ENCODE measurements around the gene DOCK4.

DOCK4 gene

GRCh38 chr7:111886233-111886632, 320.0 kb downstream of the DOCK4 start:
- TF ChIP-seq TCF12 (IDR thresholded peaks at IDR 0.05; ENCODE audit: low read depth) = no peak
- TF ChIP-seq EGR1 (IDR thresholded peaks at IDR 0.05) = no peak
- TF ChIP-seq USF1 (IDR thresholded peaks at IDR 0.05) = no peak
- no peak for TF ChIP-seq ZBTB7A (IDR thresholded peaks at IDR 0.05; ENCODE audit: low read depth)
- no peak for TF ChIP-seq EP300 (IDR thresholded peaks at IDR 0.05; ENCODE audit: borderline replicate concordance)
- TF ChIP-seq YY1 (IDR thresholded peaks at IDR 0.05; ENCODE audit: low read depth) = no peak

DNA sequence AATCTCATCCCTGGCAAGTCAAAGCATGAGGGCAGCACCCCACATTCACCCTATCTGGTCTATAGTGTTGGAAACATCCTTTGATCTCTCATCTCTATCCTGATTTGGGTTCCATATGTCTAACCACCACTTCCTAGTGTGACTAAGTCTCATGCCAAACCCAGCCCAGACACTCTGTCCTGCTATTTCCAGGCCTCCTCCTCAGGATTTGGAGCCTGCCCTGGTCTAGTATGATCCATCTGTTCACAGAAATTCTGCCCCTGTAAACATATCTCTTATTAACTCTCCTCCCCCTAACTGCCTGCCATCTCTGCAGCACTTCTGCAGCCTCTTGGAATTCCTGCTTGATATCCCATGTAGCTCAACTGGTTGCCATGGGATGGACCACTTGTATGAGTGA, 323.0 kb downstream of the DOCK4 start:
- TF ChIP-seq EP300 (IDR thresholded peaks at IDR 0.05; ENCODE audit: borderline replicate concordance) (no peak), MAX (IDR thresholded peaks at IDR 0.05) (no peak), ZBTB7A (IDR thresholded peaks at IDR 0.05; ENCODE audit: low read depth) (no peak), TEAD4 (IDR thresholded peaks at IDR 0.05) (no peak), FOXM1 (IDR thresholded peaks at IDR 0.05; ENCODE audit: borderline replicate concordance, low read depth) (no peak), TAF1 (IDR thresholded peaks at IDR 0.05; ENCODE audit: low read depth) (no peak), TCF12 (IDR thresholded peaks at IDR 0.05; ENCODE audit: low read depth) (no peak), USF1 (IDR thresholded peaks at IDR 0.05) (no peak), RAD21 (IDR thresholded peaks at IDR 0.05; ENCODE audit: low read depth) (no peak), YY1 (IDR thresholded peaks at IDR 0.05; ENCODE audit: low read depth) (no peak), EGR1 (IDR thresholded peaks at IDR 0.05) (no peak), NFIC (IDR thresholded peaks at IDR 0.05) (no peak), CEBPB (IDR thresholded peaks at IDR 0.05) (no peak), CREB1 (IDR thresholded peaks at IDR 0.05; ENCODE audit: low read depth) (no peak)
- TF ChIP-seq, protein P1, sequence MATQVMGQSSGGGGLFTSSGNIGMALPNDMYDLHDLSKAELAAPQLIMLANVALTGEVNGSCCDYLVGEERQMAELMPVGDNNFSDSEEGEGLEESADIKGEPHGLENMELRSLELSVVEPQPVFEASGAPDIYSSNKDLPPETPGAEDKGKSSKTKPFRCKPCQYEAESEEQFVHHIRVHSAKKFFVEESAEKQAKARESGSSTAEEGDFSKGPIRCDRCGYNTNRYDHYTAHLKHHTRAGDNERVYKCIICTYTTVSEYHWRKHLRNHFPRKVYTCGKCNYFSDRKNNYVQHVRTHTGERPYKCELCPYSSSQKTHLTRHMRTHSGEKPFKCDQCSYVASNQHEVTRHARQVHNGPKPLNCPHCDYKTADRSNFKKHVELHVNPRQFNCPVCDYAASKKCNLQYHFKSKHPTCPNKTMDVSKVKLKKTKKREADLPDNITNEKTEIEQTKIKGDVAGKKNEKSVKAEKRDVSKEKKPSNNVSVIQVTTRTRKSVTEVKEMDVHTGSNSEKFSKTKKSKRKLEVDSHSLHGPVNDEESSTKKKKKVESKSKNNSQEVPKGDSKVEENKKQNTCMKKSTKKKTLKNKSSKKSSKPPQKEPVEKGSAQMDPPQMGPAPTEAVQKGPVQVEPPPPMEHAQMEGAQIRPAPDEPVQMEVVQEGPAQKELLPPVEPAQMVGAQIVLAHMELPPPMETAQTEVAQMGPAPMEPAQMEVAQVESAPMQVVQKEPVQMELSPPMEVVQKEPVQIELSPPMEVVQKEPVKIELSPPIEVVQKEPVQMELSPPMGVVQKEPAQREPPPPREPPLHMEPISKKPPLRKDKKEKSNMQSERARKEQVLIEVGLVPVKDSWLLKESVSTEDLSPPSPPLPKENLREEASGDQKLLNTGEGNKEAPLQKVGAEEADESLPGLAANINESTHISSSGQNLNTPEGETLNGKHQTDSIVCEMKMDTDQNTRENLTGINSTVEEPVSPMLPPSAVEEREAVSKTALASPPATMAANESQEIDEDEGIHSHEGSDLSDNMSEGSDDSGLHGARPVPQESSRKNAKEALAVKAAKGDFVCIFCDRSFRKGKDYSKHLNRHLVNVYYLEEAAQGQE (IDR thresholded peaks at IDR 0.05; ENCODE audit: low read depth) = no peak

- TF ChIP-seq MAX (IDR thresholded peaks at IDR 0.05) (no peak), TEAD4 (IDR thresholded peaks at IDR 0.05) (no peak), TCF12 (IDR thresholded peaks at IDR 0.05; ENCODE audit: low read depth) (no peak), RAD21 (IDR thresholded peaks at IDR 0.05; ENCODE audit: low read depth) (no peak), ZBTB7A (IDR thresholded peaks at IDR 0.05; ENCODE audit: low read depth) (no peak), CEBPB (IDR thresholded peaks at IDR 0.05) (no peak), YY1 (IDR thresholded peaks at IDR 0.05; ENCODE audit: low read depth) (no peak), EGR1 (IDR thresholded peaks at IDR 0.05) (no peak), CREB1 (IDR thresholded peaks at IDR 0.05; ENCODE audit: low read depth) (no peak), FOXM1 (IDR thresholded peaks at IDR 0.05; ENCODE audit: borderline replicate concordance, low read depth) (no peak), TAF1 (IDR thresholded peaks at IDR 0.05; ENCODE audit: low read depth) (no peak), EP300 (IDR thresholded peaks at IDR 0.05; ENCODE audit: borderline replicate concordance) (no peak), NFIC (IDR thresholded peaks at IDR 0.05) (no peak), USF1 (IDR thresholded peaks at IDR 0.05) (no peak)
- TF ChIP-seq, protein P1 (IDR thresholded peaks at IDR 0.05; ENCODE audit: low read depth) = no peak
Observed at GRCh38 chr7:111878785-111879184, 327.4 kb downstream of the DOCK4 start.

- TF ChIP-seq TEAD4 (IDR thresholded peaks at IDR 0.05) = no peak
- TF ChIP-seq USF1 (IDR thresholded peaks at IDR 0.05) = no peak
- no peak for TF ChIP-seq YY1 (IDR thresholded peaks at IDR 0.05; ENCODE audit: low read depth)
- TF ChIP-seq TAF1 (IDR thresholded peaks at IDR 0.05; ENCODE audit: low read depth) = no peak
- no peak for TF ChIP-seq CREB1 (IDR thresholded peaks at IDR 0.05; ENCODE audit: low read depth)
- no peak for TF ChIP-seq ZBTB7A (IDR thresholded peaks at IDR 0.05; ENCODE audit: low read depth)
- TF ChIP-seq TCF12 (IDR thresholded peaks at IDR 0.05; ENCODE audit: low read depth) = no peak
- no peak for TF ChIP-seq CEBPB (IDR thresholded peaks at IDR 0.05)
- TF ChIP-seq NFIC (IDR thresholded peaks at IDR 0.05) = no peak
- TF ChIP-seq, protein P1 (IDR thresholded peaks at IDR 0.05; ENCODE audit: low read depth) = no peak
- no peak for TF ChIP-seq MAX (IDR thresholded peaks at IDR 0.05)
- TF ChIP-seq EP300 (IDR thresholded peaks at IDR 0.05; ENCODE audit: borderline replicate concordance) = no peak
- no peak for TF ChIP-seq EGR1 (IDR thresholded peaks at IDR 0.05)
- TF ChIP-seq FOXM1 (IDR thresholded peaks at IDR 0.05; ENCODE audit: borderline replicate concordance, low read depth) = no peak
- TF ChIP-seq RAD21 (IDR thresholded peaks at IDR 0.05; ENCODE audit: low read depth) = no peak
Observed at GRCh38 chr7:111877931-111878330, 328.3 kb downstream of the DOCK4 start.
